Neural crest cell (in vitro differentiated cells): Measurements from ENCODE around the gene FER. TPM values are rescaled to one million over a fixed set of nuclear protein-coding genes. Genes with fewer than 3 reads are reported as not detected.

Source experiments
- DNase-seq: peaks from one replicate; pipeline ENCODE4 v3.0.0; 2021; ENCODE audit warnings: low read depth, mixed read lengths, low spot score
- H3K27ac Mint-ChIP-seq: one replicate; pipeline ENCODE4 v1.8.0; 2021; ENCODE audit warnings: mild to moderate bottlenecking, mixed read lengths; ENCODE audit not compliant: unreplicated experiment
- H3K27me3 Mint-ChIP-seq: 2 replicates; pipeline ENCODE4 v1.8.0; 2021; ENCODE audit warnings: low read depth, mild to moderate bottlenecking, mixed read lengths
- H3K36me3 Mint-ChIP-seq: 2 replicates; pipeline ENCODE4 v1.8.0; 2021; ENCODE audit warnings: low read depth, mild to moderate bottlenecking, mixed read lengths
- H3K4me1 Mint-ChIP-seq: 2 replicates; pipeline ENCODE4 v1.8.0; 2021; ENCODE audit warnings: mixed read lengths
- H3K4me3 Mint-ChIP-seq: one replicate; pipeline ENCODE4 v1.8.0; 2021; ENCODE audit warnings: mild to moderate bottlenecking, mixed read lengths
- H3K9me3 Mint-ChIP-seq: 2 replicates; pipeline ENCODE4 v1.8.0; 2021; ENCODE audit warnings: mixed read lengths
- total RNA-seq: library from RNA; stranded (reverse); gene quantifications from 2 replicates; pipeline ENCODE4 v1.2.1, GENCODE V29; 2021
- TF ChIP-seq, protein P1 (sequence below): fragments of 200-600 bp; sonication (generic); conservative IDR thresholded peaks from 2 replicates; pipeline ENCODE4 v1.5.0; 2021; ENCODE audit warnings: antibody characterized with exemption, mild to moderate bottlenecking

Gene FER
- total RNA-seq, 1 donor from 2014 or later, result 25.4 TPM

DNA sequence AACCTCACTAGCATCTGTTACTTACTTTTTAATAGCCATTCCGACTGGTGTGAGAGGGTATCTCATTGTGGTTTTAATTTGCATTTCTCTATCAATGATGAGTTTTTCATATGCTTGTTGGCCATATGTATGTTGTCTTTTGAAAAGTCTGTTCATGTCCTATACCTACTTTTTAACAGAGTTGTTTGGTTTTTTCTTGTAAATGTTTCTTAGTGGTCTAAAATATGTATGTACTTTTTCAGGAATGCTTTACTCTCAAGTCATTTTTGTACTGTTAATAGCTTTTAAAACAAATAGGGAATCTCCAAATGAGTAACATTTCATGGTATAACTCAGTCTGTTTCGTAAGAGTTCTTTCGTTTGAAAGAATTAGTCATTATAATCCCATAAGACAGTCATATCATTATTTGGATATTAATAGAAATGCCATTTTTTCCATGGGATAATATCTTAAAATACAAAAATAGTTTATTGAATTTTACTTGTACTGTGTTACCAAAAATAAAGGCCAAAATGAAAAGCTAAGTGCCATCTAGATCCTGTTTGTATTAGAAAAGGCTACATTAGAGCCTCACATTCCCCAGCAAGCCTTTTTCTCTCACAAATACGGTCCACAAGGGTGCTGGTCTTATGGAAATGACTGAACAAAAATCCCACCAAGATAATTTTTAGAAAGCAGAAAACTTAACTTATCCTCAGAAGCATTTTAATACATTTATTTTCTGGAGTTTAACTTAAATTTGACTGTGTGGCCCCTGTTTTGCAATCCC is 414.4 kb downstream of the FER start:
- Mint-ChIP-seq H3K4me3 (no peak overlapping the region), H3K4me1 (no peaks in the 10 kb centered on the region), H3K27me3 (no peaks in the 10 kb centered on the region), H3K36me3 (no peaks in the 10 kb centered on the region), H3K27ac (no peak overlapping the region), H3K9me3 (no peaks in the 10 kb centered on the region)
- TF ChIP-seq, protein P1, sequence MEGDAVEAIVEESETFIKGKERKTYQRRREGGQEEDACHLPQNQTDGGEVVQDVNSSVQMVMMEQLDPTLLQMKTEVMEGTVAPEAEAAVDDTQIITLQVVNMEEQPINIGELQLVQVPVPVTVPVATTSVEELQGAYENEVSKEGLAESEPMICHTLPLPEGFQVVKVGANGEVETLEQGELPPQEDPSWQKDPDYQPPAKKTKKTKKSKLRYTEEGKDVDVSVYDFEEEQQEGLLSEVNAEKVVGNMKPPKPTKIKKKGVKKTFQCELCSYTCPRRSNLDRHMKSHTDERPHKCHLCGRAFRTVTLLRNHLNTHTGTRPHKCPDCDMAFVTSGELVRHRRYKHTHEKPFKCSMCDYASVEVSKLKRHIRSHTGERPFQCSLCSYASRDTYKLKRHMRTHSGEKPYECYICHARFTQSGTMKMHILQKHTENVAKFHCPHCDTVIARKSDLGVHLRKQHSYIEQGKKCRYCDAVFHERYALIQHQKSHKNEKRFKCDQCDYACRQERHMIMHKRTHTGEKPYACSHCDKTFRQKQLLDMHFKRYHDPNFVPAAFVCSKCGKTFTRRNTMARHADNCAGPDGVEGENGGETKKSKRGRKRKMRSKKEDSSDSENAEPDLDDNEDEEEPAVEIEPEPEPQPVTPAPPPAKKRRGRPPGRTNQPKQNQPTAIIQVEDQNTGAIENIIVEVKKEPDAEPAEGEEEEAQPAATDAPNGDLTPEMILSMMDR, result no peak
- DNase-seq, result no peak

DNA sequence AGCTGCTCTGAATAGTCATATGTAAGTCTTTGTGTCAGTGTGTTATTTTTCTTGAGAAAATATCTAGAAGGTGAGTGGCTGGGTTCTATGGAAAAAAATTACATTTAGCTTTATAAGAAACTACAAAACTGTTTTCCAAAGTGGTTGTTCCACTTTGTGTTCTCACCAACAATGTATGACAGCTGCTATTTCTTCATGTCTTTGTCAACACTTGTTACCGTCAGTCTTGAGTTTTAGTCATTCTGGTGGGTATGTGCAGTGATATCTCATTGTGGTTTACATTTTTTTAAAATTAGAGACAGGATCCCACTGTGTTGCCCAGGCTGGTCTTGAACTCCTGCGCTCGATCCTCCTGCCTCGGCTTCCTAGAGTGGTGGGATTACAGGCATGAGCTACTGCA is 415.6 kb downstream of the FER start:
- Mint-ChIP-seq H3K27me3 (no peaks in the 10 kb centered on the region), H3K36me3 (no peaks in the 10 kb centered on the region), H3K4me1 (peaks cover 3% of the 10 kb centered on the region), H3K9me3 (no peaks in the 10 kb centered on the region), H3K27ac (no peak overlapping the region), H3K4me3 (no peak overlapping the region)
- TF ChIP-seq, protein P1, result no peak
- no peak for DNase-seq

DNA sequence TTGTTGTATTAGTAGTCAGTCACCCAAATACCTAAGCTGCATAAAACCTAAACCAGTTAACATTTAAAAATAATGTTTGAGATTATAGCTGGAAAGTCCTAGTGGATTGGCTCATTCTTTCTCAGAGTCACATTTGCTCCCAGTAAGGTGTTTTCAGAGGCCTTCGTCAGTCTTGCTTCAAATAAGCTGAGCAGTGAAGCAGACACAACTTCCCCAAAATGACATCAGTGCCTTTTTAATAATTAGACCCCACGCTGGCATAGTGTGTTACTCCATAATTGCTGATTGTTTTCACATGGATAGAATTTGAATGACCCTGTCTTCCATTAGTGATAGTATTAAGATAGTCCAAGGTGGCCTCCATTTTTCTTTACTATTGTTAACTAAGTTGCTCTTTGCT is 416.3 kb downstream of the FER start:
- H3K36me3 Mint-ChIP-seq, result no peaks in the 10 kb centered on the region
- peaks cover 3% of the 10 kb centered on the region for H3K4me1 Mint-ChIP-seq
- H3K4me3 Mint-ChIP-seq, result no peak overlapping the region
- TF ChIP-seq, protein P1, result no peak
- H3K9me3 Mint-ChIP-seq, result no peaks in the 10 kb centered on the region
- H3K27ac Mint-ChIP-seq, result no peak overlapping the region
- no peaks in the 10 kb centered on the region for H3K27me3 Mint-ChIP-seq
- no peak for DNase-seq

DNA sequence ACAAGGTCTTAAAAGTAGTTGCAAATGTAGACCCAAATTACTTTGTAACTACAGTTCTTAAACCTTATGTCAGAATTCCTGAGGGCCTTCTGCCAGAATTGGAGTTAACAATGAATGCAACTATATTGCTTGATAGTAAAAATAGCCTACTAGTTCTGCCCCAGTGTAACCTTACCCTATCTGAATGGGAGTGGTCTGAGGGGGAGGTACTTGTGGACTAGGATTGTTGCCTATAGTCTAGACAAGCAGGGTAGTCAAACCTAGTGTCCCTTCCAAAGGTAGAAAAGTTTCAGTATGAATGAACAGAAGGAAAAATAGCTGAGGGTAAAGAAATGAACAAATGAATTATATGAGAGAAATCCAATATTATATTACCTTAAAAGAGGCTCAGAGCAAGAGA is 419.9 kb downstream of the FER start:
- no peaks in the 10 kb centered on the region for H3K36me3 Mint-ChIP-seq
- H3K9me3 Mint-ChIP-seq, result no peaks in the 10 kb centered on the region
- no peak for DNase-seq
- TF ChIP-seq, protein P1, result no peak
- H3K4me1 Mint-ChIP-seq, result peaks cover 8% of the 10 kb centered on the region
- no peak overlapping the region for H3K4me3 Mint-ChIP-seq
- no peak overlapping the region for H3K27ac Mint-ChIP-seq
- H3K27me3 Mint-ChIP-seq, result no peaks in the 10 kb centered on the region

DNA sequence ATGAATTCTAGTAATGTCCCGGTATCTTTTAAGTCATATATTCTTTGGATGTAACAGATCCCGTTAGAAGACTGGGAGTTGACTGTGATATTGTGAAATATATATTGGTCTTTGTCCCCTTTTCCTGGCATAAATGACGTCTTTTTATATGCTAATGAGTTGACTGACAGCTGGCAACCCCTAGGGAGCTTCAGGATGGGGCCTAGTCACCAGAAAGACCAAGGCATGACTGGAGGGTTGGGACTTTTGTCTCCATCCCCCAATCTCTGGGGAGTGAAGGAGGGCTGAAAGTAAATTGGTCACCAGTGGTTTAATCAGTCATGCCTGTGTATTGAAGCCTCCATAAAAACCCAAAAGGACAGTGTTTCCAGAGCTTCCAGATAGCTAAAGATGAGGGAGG is 420.5 kb downstream of the FER start:
- TF ChIP-seq, protein P1, result no peak
- Mint-ChIP-seq H3K4me1 (peaks cover 8% of the 10 kb centered on the region), H3K4me3 (no peak overlapping the region), H3K36me3 (no peaks in the 10 kb centered on the region), H3K9me3 (no peaks in the 10 kb centered on the region), H3K27ac (no peak overlapping the region), H3K27me3 (no peaks in the 10 kb centered on the region)
- no peak for DNase-seq
